Hippocampal formation (tissue), 2 donors: Measurements from ENCODE around the gene ZNF532.

Experiments used
- DNase-seq, 2 donors: peaks; one replicate each; lab custom pipeline; 2025; lab: John Stamatoyannopoulos, UW

ZNF532 gene

GRCh38 chr18:58867281-58867961, 2.7 kb downstream of the ZNF532 start:
- no peak for DNase-seq

- DNase-seq = no peak
Observed at GRCh38 chr18:58868440-58868839, 3.8 kb downstream of the ZNF532 start.

DNA sequence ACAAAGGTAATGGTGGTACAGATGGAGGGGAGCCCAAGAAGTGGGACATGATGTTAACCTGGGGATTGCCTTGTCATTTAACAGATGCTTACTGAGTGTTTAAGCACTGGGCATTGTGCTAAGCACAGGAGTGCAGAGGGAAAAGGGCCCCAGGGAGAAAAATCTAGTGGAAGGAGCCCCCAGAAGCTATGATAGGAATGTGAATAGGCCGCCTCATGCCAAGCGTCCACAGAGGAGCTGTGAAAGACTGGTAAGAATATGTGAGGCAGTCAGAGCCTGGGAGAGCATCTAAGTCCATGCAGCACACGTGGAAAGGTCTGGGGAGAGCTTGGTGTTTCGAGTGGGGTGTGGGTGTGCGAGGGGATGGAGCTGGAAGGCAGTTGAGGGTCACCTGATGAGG, 5.5 kb downstream of the ZNF532 start:
- DNase-seq = no peak

- no peak for DNase-seq
Observed at GRCh38 chr18:58870621-58871020, 5.9 kb downstream of the ZNF532 start.

- DNase-seq = no peak
Observed at GRCh38 chr18:58871514-58872420, 7.1 kb downstream of the ZNF532 start.

DNA sequence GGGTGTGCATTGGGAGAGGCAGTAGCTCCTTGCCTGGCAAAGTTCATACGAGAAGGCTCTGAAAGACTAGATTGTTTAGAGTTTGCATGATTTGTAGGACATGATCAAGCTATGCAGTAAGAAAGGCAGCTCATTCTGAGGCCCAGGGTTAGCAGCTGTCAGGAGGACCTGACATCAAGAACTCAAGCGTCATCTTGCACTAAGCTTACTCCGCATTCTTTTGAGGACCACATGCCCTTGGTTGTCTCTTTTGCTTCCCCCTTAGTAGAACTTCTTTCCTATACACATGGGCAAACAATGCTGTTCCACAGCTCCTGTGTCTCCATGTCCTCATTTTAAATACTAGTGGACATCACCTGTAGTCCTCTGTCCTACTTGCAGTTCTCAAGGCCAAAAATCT, 14.0 kb downstream of the ZNF532 start:
- DNase-seq = no peak

DNA sequence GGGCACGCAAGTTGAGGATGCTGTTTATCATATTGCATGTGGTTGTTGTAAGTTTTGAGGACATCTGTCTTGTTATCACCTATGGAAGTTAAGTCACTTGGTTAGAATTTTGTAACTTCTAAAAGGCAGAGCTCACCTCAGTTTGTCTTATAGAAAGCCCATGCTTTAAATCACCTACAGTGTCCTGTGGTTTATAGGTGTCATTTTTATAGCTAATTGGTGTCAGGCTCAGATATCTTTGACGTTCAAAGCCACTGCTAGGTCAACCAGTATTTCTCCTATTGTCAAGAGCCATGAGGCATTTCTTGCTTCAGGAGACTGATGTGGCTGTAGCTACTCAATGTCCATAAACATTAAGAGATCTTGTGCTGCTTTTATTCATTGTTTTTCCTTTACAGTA, 16.8 kb downstream of the ZNF532 start:
- DNase-seq = no peak

GRCh38 chr18:58882044-58882443, 17.4 kb downstream of the ZNF532 start:
- no peak for DNase-seq

- DNase-seq = no peak
Observed at GRCh38 chr18:58882686-58883085, 18.0 kb downstream of the ZNF532 start.

- DNase-seq = no peak
Observed at GRCh38 chr18:58884680-58885079, 20.0 kb downstream of the ZNF532 start.

GRCh38 chr18:58886431-58886830, 21.8 kb downstream of the ZNF532 start:
- DNase-seq = no peak

DNA sequence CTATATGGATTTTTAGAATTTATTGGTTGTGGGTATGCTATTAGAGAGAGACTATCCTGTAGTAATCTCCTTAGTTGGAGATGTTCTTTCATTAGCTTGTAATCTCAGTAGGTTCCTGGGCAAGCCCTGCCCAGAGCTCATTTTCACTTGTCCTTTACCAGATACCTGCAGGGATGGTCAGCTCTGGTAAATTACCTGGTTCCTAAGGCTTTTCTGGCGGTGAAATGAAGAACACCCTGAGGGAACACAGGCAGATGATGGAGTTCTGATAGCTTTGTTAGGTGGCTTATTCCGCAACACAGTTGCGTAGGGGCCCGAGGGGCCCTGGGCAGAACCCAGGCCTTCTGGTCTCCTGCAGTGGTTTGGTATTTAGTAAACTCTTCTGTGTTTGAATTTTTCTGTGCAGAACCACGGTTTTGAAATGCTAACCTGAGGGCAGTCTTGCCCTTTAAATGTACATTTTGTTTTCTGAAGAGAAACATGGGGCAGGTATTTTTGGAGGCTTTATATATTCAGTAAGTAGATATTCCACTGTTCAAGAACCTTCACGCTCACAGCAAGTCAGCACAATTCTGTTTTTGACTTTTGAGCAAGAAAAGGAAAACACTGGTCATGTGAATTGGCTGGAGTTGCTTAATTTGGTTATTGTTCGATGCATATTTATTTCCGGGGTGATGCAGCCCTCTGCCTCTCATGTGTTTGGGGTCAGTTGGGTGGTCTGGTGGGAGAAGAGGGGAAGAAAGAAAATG, 22.4 kb downstream of the ZNF532 start:
- no peak for DNase-seq

GRCh38 chr18:58887613-58887963, 22.9 kb downstream of the ZNF532 start:
- peak in 1 of 2 donors; percentile 58 for DNase-seq

DNA sequence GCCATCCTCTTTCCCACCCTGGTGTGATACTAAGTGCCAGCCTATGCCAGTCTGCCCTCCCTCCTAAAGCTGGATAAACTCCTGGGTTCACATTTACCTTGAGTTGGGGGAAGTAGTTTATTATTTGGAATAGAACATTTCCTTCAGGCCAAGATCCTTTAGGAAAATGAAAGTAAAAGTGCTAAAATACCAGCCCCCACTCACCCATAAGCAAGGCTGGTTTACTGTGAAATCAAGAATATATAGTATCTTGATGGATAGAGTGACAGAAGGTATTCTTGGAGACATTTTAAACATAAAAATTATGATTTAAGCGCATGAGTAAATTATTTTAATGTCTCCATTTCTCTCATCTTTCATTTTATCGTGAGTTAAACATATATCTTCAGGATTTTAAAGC, 27.1 kb downstream of the ZNF532 start:
- no peak for DNase-seq

GRCh38 chr18:58892488-58892887, 27.8 kb downstream of the ZNF532 start:
- DNase-seq = no peak

GRCh38 chr18:58893388-58894099, 28.9 kb downstream of the ZNF532 start:
- DNase-seq = no peak

DNA sequence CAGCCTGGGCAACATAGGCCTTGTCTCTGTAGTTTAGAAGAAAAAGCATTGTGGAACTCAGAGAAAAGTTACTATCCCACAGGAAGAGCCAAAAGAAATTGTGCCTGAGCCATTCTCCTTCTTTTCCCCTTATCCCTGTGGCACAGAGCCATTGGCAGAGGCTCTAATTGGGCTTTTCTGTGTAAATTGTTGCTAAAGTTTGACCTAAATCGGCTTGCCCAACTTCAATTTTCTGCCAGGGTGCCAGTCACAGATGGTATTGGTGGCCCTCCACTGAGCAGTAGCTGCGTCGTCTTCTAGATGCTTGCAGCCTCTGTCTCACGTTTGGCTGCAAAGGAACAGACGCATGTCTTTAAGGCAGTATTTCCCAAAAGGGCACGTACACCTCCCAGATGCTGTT, 30.3 kb downstream of the ZNF532 start:
- peak; percentile 31 to 45 for DNase-seq

GRCh38 chr18:58895385-58895784, 30.7 kb downstream of the ZNF532 start:
- DNase-seq = no peak

- DNase-seq = no peak
Observed at GRCh38 chr18:58896268-58896667, 31.6 kb downstream of the ZNF532 start.

- DNase-seq = no peak
Observed at GRCh38 chr18:58896734-58897508, 32.2 kb downstream of the ZNF532 start.
